UCSD-AML1 (cell line): ENCODE data around the gene NAALAD2.
"Not testable (repeated sequence)": the region's sequence is repeated elsewhere in the genome, so short reads cannot be mapped to it uniquely, and the experiment has no call there.

ENCODE experiments used
- DNase-seq: peaks from one replicate; lab custom pipeline; 2025; ENCODE audit not compliant: unreplicated experiment; lab: John Stamatoyannopoulos, UW

NAALAD2 gene

GRCh38 chr11:90192869-90193582 is 58.6 kb downstream of the NAALAD2 start:
- DNase-seq: no peak

GRCh38 chr11:90197377-90197776 is 62.9 kb downstream of the NAALAD2 start:
- DNase-seq: no peak

GRCh38 chr11:90202342-90202741 is 67.9 kb downstream of the NAALAD2 start:
- DNase-seq: no peak

GRCh38 chr11:90204407-90204806 is 69.9 kb downstream of the NAALAD2 start:
- no peak for DNase-seq

GRCh38 chr11:90204832-90205646 is 70.6 kb downstream of the NAALAD2 start:
- no peak for DNase-seq

- not testable (repeated sequence) for DNase-seq
Measured at GRCh38 chr11:90207992-90208391, 73.5 kb downstream of the NAALAD2 start.

GRCh38 chr11:90208857-90209256 is 74.4 kb downstream of the NAALAD2 start:
- DNase-seq: no peak

- DNase-seq: no peak
Measured at GRCh38 chr11:90213322-90213721, 78.9 kb downstream of the NAALAD2 start.

- DNase-seq: no peak
Measured at GRCh38 chr11:90216611-90217010, 82.1 kb downstream of the NAALAD2 start.

- peak; percentile 8 for DNase-seq
Measured at GRCh38 chr11:90218606-90219005, 84.1 kb downstream of the NAALAD2 start.

GRCh38 chr11:90219438-90219837 is 85.0 kb downstream of the NAALAD2 start:
- DNase-seq: no peak

- DNase-seq: no peak
Measured at GRCh38 chr11:90220391-90220790, 85.9 kb downstream of the NAALAD2 start.

- no peak for DNase-seq
Measured at GRCh38 chr11:90221803-90222458, 87.5 kb downstream of the NAALAD2 start.

GRCh38 chr11:90222459-90223247 is 88.2 kb downstream of the NAALAD2 start, which contains the start of gene CHORDC1:
CHORDC1 (minus strand) TSS chr11:90223049; CDS start chr11:90222954, 95 bp downstream.
- peak; percentile 94 for DNase-seq

- DNase-seq: no peak
Measured at GRCh38 chr11:90223248-90223585, 88.8 kb downstream of the NAALAD2 start.

GRCh38 chr11:90228056-90228455 is 93.6 kb downstream of the NAALAD2 start:
- DNase-seq: no peak

- DNase-seq: no peak
Measured at GRCh38 chr11:90229791-90230190, 95.3 kb downstream of the NAALAD2 start.

- no peak for DNase-seq
Measured at GRCh38 chr11:90234977-90235376, 100.5 kb downstream of the NAALAD2 start.

- no peak for DNase-seq
Measured at GRCh38 chr11:90235526-90235925, 101.1 kb downstream of the NAALAD2 start.

- no peak for DNase-seq
Measured at GRCh38 chr11:90237004-90237403, 102.5 kb downstream of the NAALAD2 start.
